IMR-90 (cell line): ENCODE results near the gene ANKRD27. TPM values are rescaled to one million over a fixed set of nuclear protein-coding genes. Genes with fewer than 3 reads are reported as not detected.

ENCODE experiments used
- ATAC-seq: fragments of 200-7000 bp; cut with Tn5 transposase; 2 replicates; pipeline ENCODE4 v1.9.1; 2020; ENCODE audit warnings: low read depth, mild to moderate bottlenecking, moderate library complexity
- BruUV-seq: library from RNA; stranded (reverse); fragments of 400-500 nt; replicated peaks from 2 replicates; lab custom pipeline; 2021; lab: Mats Ljungman, UMichigan
- CTCF ChIA-PET: fragments of 300-600 bp; formaldehyde crosslinking; extraction: SDS; loops from one replicate; lab custom pipeline; 2021; ENCODE audit warnings: antibody characterized with exemption; lab: Yijun Ruan, JAX
- POLR2A ChIA-PET: fragments of 300-600 bp; sonication (Branson Sonifier 250); formaldehyde crosslinking; loops from one replicate; lab custom pipeline; 2022; ENCODE audit warnings: antibody characterized with exemption; ENCODE audit not compliant: unreplicated experiment; lab: Charles Lee
- DNase-seq: peaks from one replicate; pipeline ENCODE4 v3.0.0; 2013
- H2AFZ ChIP-seq: replicated peaks from 2 replicates; pipeline ENCODE3; 2013; ENCODE audit warnings: low read length, mild to moderate bottlenecking; ENCODE audit not compliant: poor library complexity
- H2AK5ac ChIP-seq: 2 replicates; pipeline ENCODE4 v1.6.1; 2013; ENCODE audit warnings: low read depth, low read length, inconsistent platforms
- H2AK9ac ChIP-seq: replicated peaks from 2 replicates; pipeline ENCODE3; 2013; ENCODE audit warnings: mild to moderate bottlenecking, low read depth, low read length, moderate library complexity; ENCODE audit not compliant: poor library complexity
- H2BK120ac ChIP-seq: 2 replicates; pipeline ENCODE4 v1.6.1; 2013; ENCODE audit warnings: low read depth, low read length, inconsistent platforms
- H2BK15ac ChIP-seq: 3 replicates; pipeline ENCODE4 v1.6.1; 2013; ENCODE audit warnings: low read depth, low read length, inconsistent platforms
- H2BK20ac ChIP-seq: 2 replicates; pipeline ENCODE4 v1.6.1; 2013; ENCODE audit warnings: low read depth, mild to moderate bottlenecking, inconsistent platforms, low read length, moderate library complexity
- H2BK5ac ChIP-seq: 2 replicates; pipeline ENCODE4 v1.6.1; 2013; ENCODE audit warnings: mild to moderate bottlenecking, low read depth, low read length, inconsistent platforms; ENCODE audit not compliant: poor library complexity, severe bottlenecking
- H3K14ac ChIP-seq: replicated peaks from 2 replicates; pipeline ENCODE4 v1.6.1; 2013; ENCODE audit warnings: low read depth, low read length, inconsistent platforms
- H3K18ac ChIP-seq: 2 replicates; pipeline ENCODE4 v1.6.1; 2013; ENCODE audit warnings: low read depth, low read length, control low read depth
- H3K23ac ChIP-seq: 2 replicates; pipeline ENCODE4 v1.6.1; 2013; ENCODE audit warnings: low read depth, low read length, inconsistent platforms
- H3K27ac ChIP-seq: 2 replicates; pipeline ENCODE4 v1.5.1; 2013; ENCODE audit warnings: mild to moderate bottlenecking, control low read depth, low read length; ENCODE audit not compliant: insufficient read depth
- H3K27me3 ChIP-seq: 2 replicates; pipeline ENCODE4 v1.6.1; 2013; ENCODE audit warnings: low read length; ENCODE audit not compliant: control insufficient read depth, insufficient read depth
- H3K36me3 ChIP-seq: 2 replicates; pipeline ENCODE4 v1.6.1; 2013; ENCODE audit warnings: low read length, mixed read lengths; ENCODE audit not compliant: control insufficient read depth, insufficient read depth
- H3K4ac ChIP-seq: 2 replicates; pipeline ENCODE4 v1.6.1; 2013; ENCODE audit warnings: low read depth, low read length, inconsistent platforms
- H3K4me1 ChIP-seq: 2 replicates; pipeline ENCODE4 v1.6.1; 2013; ENCODE audit warnings: low read length, mixed read lengths; ENCODE audit not compliant: control insufficient read depth, insufficient read depth
- H3K4me2 ChIP-seq: 2 replicates; pipeline ENCODE4 v1.6.1; 2013; ENCODE audit warnings: low read depth, mild to moderate bottlenecking, control low read depth, low read length, moderate library complexity
- H3K4me3 ChIP-seq: 2 replicates; pipeline ENCODE4 v1.5.1; 2013; ENCODE audit warnings: low read depth, mild to moderate bottlenecking, control low read depth, low read length, moderate library complexity; ENCODE audit not compliant: insufficient read depth
- H3K56ac ChIP-seq: 2 replicates; pipeline ENCODE4 v1.6.1; 2013; ENCODE audit warnings: low read length, inconsistent platforms; ENCODE audit not compliant: insufficient read depth; ENCODE audit errors: extremely low read depth
- H3K79me1 ChIP-seq, 2 experiments: 2 replicates each; pipeline ENCODE4 v1.6.1; 2013; ENCODE audit warnings: low read length in 2 of 2, inconsistent platforms in 1 of 2, low read depth in 1 of 2
- H3K9ac ChIP-seq: 2 replicates; pipeline ENCODE4 v1.6.1; 2013; ENCODE audit warnings: low read depth, low read length, control low read depth
- H3K9me1 ChIP-seq: 2 replicates; pipeline ENCODE4 v1.6.1; 2013; ENCODE audit warnings: low read length, inconsistent platforms; ENCODE audit not compliant: insufficient read depth
- H3K9me3 ChIP-seq: 2 replicates; pipeline ENCODE4 v1.6.1; 2013; ENCODE audit warnings: low read length; ENCODE audit not compliant: control insufficient read depth, insufficient read depth
- H4K20me1 ChIP-seq: 2 replicates; pipeline ENCODE4 v1.6.1; 2013; ENCODE audit warnings: low read length, inconsistent platforms; ENCODE audit not compliant: insufficient read depth
- H4K5ac ChIP-seq: 2 replicates; pipeline ENCODE4 v1.6.1; 2013; ENCODE audit warnings: mild to moderate bottlenecking, low read depth, low read length, control low read depth
- H4K8ac ChIP-seq, 2 experiments: 2 replicates each; pipeline ENCODE4 v1.6.1; 2013; ENCODE audit warnings: low read depth in 2 of 2, low read length in 2 of 2, control low read depth in 1 of 2, inconsistent platforms in 1 of 2
- H4K91ac ChIP-seq: 2 replicates; pipeline ENCODE4 v1.6.1; 2013; ENCODE audit warnings: low read depth, low read length, inconsistent platforms; ENCODE audit not compliant: insufficient read depth
- BHLHE40 ChIP-seq: fragments of 150-350 bp; IDR thresholded peaks from 2 replicates; pipeline ENCODE4 v1.6.1; 2016; ENCODE audit warnings: mild to moderate bottlenecking, low read depth, low read length
- CEBPB ChIP-seq: IDR thresholded peaks from 2 replicates; pipeline ENCODE4 v1.6.1; 2012; ENCODE audit warnings: low read depth, low read length, improper control_type of control experiment
- CHD1 ChIP-seq: IDR thresholded peaks from 2 replicates; pipeline ENCODE4 v1.6.1; 2012; ENCODE audit warnings: low read depth, low read length, improper control_type of control experiment
- ELK1 ChIP-seq: fragments of 150-350 bp; IDR thresholded peaks from 2 replicates; pipeline ENCODE4 v1.6.1; 2016; ENCODE audit warnings: low read depth, mild to moderate bottlenecking, low read length, moderate library complexity, borderline replicate concordance
- FOS ChIP-seq: fragments of 150-350 bp; IDR thresholded peaks from 2 replicates; pipeline ENCODE4 v1.6.1; 2016; ENCODE audit warnings: low read depth, low read length
- MAFK ChIP-seq: IDR thresholded peaks from 2 replicates; pipeline ENCODE4 v1.6.1; 2012; ENCODE audit warnings: low read depth, low read length, improper control_type of control experiment
- MAZ ChIP-seq: IDR thresholded peaks from 2 replicates; pipeline ENCODE4 v1.6.1; 2012; ENCODE audit warnings: low read depth, mild to moderate bottlenecking, low read length, improper control_type of control experiment, moderate library complexity, borderline replicate concordance
- MXI1 ChIP-seq: IDR thresholded peaks from 2 replicates; pipeline ENCODE4 v1.6.1; 2012; ENCODE audit warnings: low read depth, mild to moderate bottlenecking, low read length, moderate library complexity, borderline replicate concordance
- NFE2L2 ChIP-seq: fragments of 150-350 bp; IDR thresholded peaks from 2 replicates; pipeline ENCODE4 v1.6.1; 2016; ENCODE audit warnings: low read depth, mild to moderate bottlenecking, low read length
- POLR2A ChIP-seq: IDR thresholded peaks from 2 replicates; pipeline ENCODE4 v1.6.1; 2012; ENCODE audit warnings: mild to moderate bottlenecking, low read depth, low read length
- RCOR1 ChIP-seq: IDR thresholded peaks from 2 replicates; pipeline ENCODE4 v1.6.1; 2012; ENCODE audit warnings: mild to moderate bottlenecking, low read length, improper control_type of control experiment; ENCODE audit not compliant: insufficient replicate concordance
- RFX5 ChIP-seq: IDR thresholded peaks from 2 replicates; pipeline ENCODE4 v1.8.0; 2012; ENCODE audit warnings: low read depth, mild to moderate bottlenecking, low read length, moderate library complexity
- SMC3 ChIP-seq: fragments of 150-350 bp; IDR thresholded peaks from 2 replicates; pipeline ENCODE4 v1.6.1; 2016; ENCODE audit warnings: low read depth, mild to moderate bottlenecking, antibody characterized with exemption, low read length, moderate library complexity
- USF2 ChIP-seq: fragments of 150-350 bp; IDR thresholded peaks from 2 replicates; pipeline ENCODE4 v1.6.1; 2017; ENCODE audit warnings: mild to moderate bottlenecking, antibody characterized with exemption, low read length, low read depth
- WGBS, 2 experiments: methylation state at CpG; one replicate each; pipeline versions ENCODE4 v1.1.5 to v1.1.7; 2013; ENCODE audit warnings: missing lambda C conversion rate in 2 of 2; ENCODE audit not compliant: insufficient read length in 1 of 2; ENCODE audit errors: extremely low coverage in 2 of 2; 5-methylcytosine and 5-hydroxymethylcytosine counted together
- dilution Hi-C: fragments of 300-500 bp; cut with HindIII; formaldehyde crosslinking; loops from one replicate; pipeline ENCODE4 v1.14.3; 2018; ENCODE audit warnings: low sequenced_read_pairs; ENCODE audit not compliant: unreplicated experiment
- in situ Hi-C: fragments of 300-500 bp; cut with MboI; formaldehyde crosslinking; loops from 3 replicates; pipeline ENCODE4 v1.14.3; 2019; ENCODE audit warnings: low sequenced_read_pairs, inconsistent platforms, mixed read lengths
- intact Hi-C: fragments of 100-400 bp; cut with micrococcal nuclease; formaldehyde crosslinking; loops from 2 replicates; pipeline ENCODE4 v1.10.0; 2022
- polyA plus RNA-seq, 3 experiments: library from polyadenylated mRNA; depleted of rRNA; stranded (reverse); fragments of >200 nt; gene quantifications; 2 replicates each; pipeline ENCODE4 v1.2.3, GENCODE V29; 2012; ENCODE audit warnings: low replicate concordance in 1 of 3
- total RNA-seq: library from RNA; depleted of rRNA; stranded (reverse); fragments of >200 nt; gene quantifications from 2 replicates; pipeline ENCODE4 v1.2.3, GENCODE V29; 2012
- TF ChIP-seq, protein P1 (sequence below): conservative IDR thresholded peaks from 2 replicates; pipeline ENCODE4 v1.5.1; 2012; ENCODE audit warnings: mild to moderate bottlenecking, low read depth, low read length, improper control_type of control experiment

The ANKRD27 gene
- total and polyA plus RNA-seq, 2 of the 4 experiments (the other 2 are of a cell fraction): 16.7 to 35.0 TPM

- TF ChIP-seq MXI1 (no peak), CEBPB (no peak)
These were observed 5.7 kb downstream of the ANKRD27 start (continued) for GRCh38 chr19:32669310-32669709.

DNA sequence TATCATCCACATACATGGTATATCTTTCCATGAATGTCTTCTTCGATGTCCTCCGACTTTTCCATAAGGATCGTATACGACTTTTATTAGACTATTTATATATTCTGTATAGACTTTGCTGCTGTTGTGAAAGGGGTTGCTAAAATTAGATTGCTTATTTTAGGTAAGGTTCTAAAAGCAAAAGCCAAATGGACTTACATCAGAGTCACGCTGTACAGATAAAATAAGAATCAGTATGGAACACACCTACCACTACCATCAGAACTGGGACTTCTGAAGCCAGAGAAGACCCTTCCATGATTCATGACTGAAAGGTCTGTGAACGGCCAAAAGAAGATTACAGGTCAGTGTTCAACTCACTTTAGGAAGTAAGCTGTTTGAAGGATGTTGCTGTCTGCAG lies 8.9 kb downstream of the ANKRD27 start:
- CTCF ChIA-PET: no interaction called here
- intact Hi-C loops (no loop called here), in situ Hi-C loops (no loop called here), dilution Hi-C loops (no loop called here)
- H3K79me1 ChIP-seq: peaks cover 23 to 64% of the 10 kb centered on the region in 2 experiments
- POLR2A ChIA-PET: no interaction called here
- no peak overlapping the region for H2BK20ac ChIP-seq
- H4K20me1 ChIP-seq: peaks cover 40% of the 10 kb centered on the region
- no peak overlapping the region for H2AK9ac ChIP-seq
- WGBS, 2 experiments: no CpG with 5 or more reads among the region's 6 CpGs
- H3K14ac ChIP-seq: no peak overlapping the region
- no peak overlapping the region for H3K27ac ChIP-seq
- no peak overlapping the region for H3K4me3 ChIP-seq
- H2AK5ac ChIP-seq: no peak overlapping the region
- no peak for DNase-seq
- H3K4me1 ChIP-seq: peaks cover 5% of the 10 kb centered on the region; the same call in 1 of the 2 replicates
- H4K8ac ChIP-seq: no peak overlapping the region
- H3K4me2 ChIP-seq: no peak overlapping the region
- no peak overlapping the region for H3K18ac ChIP-seq
- H3K4ac ChIP-seq: no peak overlapping the region
- peaks cover 9% of the 10 kb centered on the region for H3K36me3 ChIP-seq
- no peak overlapping the region for H2BK15ac ChIP-seq
- no peak overlapping the region for H2BK5ac ChIP-seq
- H2BK120ac ChIP-seq: no peak overlapping the region
- H2AFZ ChIP-seq: no peak overlapping the region
- H3K23ac ChIP-seq: no peak overlapping the region
- no peak overlapping the region for H4K91ac ChIP-seq
- no peak overlapping the region for H3K56ac ChIP-seq
- ATAC-seq: no peak
- H3K9me3 ChIP-seq: no peaks in the 10 kb centered on the region
- H3K9ac ChIP-seq: no peak overlapping the region
- no peak overlapping the region for H4K5ac ChIP-seq
- no TSS peak for BruUV-seq
- H3K9me1 ChIP-seq: peaks cover 2% of the 10 kb centered on the region; the same call in 1 of the 2 replicates
- no peaks in the 10 kb centered on the region for H3K27me3 ChIP-seq
- TF ChIP-seq MXI1: no peak
- TF ChIP-seq CHD1: no peak
- TF ChIP-seq, protein P1, sequence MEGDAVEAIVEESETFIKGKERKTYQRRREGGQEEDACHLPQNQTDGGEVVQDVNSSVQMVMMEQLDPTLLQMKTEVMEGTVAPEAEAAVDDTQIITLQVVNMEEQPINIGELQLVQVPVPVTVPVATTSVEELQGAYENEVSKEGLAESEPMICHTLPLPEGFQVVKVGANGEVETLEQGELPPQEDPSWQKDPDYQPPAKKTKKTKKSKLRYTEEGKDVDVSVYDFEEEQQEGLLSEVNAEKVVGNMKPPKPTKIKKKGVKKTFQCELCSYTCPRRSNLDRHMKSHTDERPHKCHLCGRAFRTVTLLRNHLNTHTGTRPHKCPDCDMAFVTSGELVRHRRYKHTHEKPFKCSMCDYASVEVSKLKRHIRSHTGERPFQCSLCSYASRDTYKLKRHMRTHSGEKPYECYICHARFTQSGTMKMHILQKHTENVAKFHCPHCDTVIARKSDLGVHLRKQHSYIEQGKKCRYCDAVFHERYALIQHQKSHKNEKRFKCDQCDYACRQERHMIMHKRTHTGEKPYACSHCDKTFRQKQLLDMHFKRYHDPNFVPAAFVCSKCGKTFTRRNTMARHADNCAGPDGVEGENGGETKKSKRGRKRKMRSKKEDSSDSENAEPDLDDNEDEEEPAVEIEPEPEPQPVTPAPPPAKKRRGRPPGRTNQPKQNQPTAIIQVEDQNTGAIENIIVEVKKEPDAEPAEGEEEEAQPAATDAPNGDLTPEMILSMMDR: no peak
- TF ChIP-seq NFE2L2: no peak
- no peak for TF ChIP-seq POLR2A
- TF ChIP-seq SMC3: no peak
- TF ChIP-seq CEBPB: no peak
- TF ChIP-seq RFX5: no peak
- TF ChIP-seq RCOR1: no peak
- TF ChIP-seq MAFK: no peak
- TF ChIP-seq USF2: no peak
- no peak for TF ChIP-seq BHLHE40
- no peak for TF ChIP-seq MAZ
- TF ChIP-seq FOS: no peak
- no peak for TF ChIP-seq ELK1
